Kidney capillary endothelial cell (primary cell): ENCODE results near the gene OXCT2.

Experiments used
- DNase-seq: peaks from one replicate; pipeline ENCODE4 v3.0.0-alpha.2; 2018; ENCODE audit warnings: low spot score

OXCT2 gene

GRCh38 chr1:39762550-39763540 is 8.3 kb downstream of the OXCT2 start:
- no peak for DNase-seq

GRCh38 chr1:39761557-39762260 is 9.4 kb downstream of the OXCT2 start:
- DNase-seq: no peak

GRCh38 chr1:39761016-39761415 is 10.1 kb downstream of the OXCT2 start:
- DNase-seq: no peak

GRCh38 chr1:39760074-39761008 is 10.8 kb downstream of the OXCT2 start:
- no peak for DNase-seq

GRCh38 chr1:39759436-39759726 is 11.8 kb downstream of the OXCT2 start:
- peak; percentile 47 for DNase-seq

GRCh38 chr1:39758556-39759435 is 12.4 kb downstream of the OXCT2 start:
- no peak for DNase-seq

- DNase-seq: no peak
Measured at GRCh38 chr1:39757501-39757900, 13.6 kb downstream of the OXCT2 start.

- DNase-seq: no peak
Measured at GRCh38 chr1:39755965-39756659, 15.0 kb downstream of the OXCT2 start.

GRCh38 chr1:39754906-39755504 is 16.1 kb downstream of the OXCT2 start:
- DNase-seq: no peak

GRCh38 chr1:39754026-39754570 is 17.1 kb downstream of the OXCT2 start:
- DNase-seq: no peak

GRCh38 chr1:39753132-39754025 is 17.8 kb downstream of the OXCT2 start:
- DNase-seq: no peak

GRCh38 chr1:39752703-39753102 is 18.4 kb downstream of the OXCT2 start:
- DNase-seq: no peak

- no peak for DNase-seq
Measured at GRCh38 chr1:39751595-39751994, 19.6 kb downstream of the OXCT2 start.

- no peak for DNase-seq
Measured at GRCh38 chr1:39745016-39745670, 26.0 kb downstream of the OXCT2 start.

- DNase-seq: peak; percentile 83
Measured at GRCh38 chr1:39738622-39739366, 32.4 kb downstream of the OXCT2 start, which contains the start of gene PPIE. Gene PPIE, plus strand, starts transcription at chr1:39738882. Its CDS starts 19 bp downstream, at chr1:39738901.

GRCh38 chr1:39737546-39738169 is 33.5 kb downstream of the OXCT2 start:
- no peak for DNase-seq

GRCh38 chr1:39735731-39736130 is 35.4 kb downstream of the OXCT2 start:
- DNase-seq: no peak
